ENCODE measurements around the gene GATA2. TPM values are rescaled to one million over a fixed set of nuclear protein-coding genes. Genes with fewer than 3 reads are reported as not detected.
A peak's percentile ranks its signal among the peaks of the same experiment; 100 is the strongest.

GATA2 gene
- total and polyA plus RNA-seq, 2 of the 13 experiments (the other 11 are each of a cell fraction or from before 2014, with no cell fraction given) = 3.5 to 6.2 TPM

DNA sequence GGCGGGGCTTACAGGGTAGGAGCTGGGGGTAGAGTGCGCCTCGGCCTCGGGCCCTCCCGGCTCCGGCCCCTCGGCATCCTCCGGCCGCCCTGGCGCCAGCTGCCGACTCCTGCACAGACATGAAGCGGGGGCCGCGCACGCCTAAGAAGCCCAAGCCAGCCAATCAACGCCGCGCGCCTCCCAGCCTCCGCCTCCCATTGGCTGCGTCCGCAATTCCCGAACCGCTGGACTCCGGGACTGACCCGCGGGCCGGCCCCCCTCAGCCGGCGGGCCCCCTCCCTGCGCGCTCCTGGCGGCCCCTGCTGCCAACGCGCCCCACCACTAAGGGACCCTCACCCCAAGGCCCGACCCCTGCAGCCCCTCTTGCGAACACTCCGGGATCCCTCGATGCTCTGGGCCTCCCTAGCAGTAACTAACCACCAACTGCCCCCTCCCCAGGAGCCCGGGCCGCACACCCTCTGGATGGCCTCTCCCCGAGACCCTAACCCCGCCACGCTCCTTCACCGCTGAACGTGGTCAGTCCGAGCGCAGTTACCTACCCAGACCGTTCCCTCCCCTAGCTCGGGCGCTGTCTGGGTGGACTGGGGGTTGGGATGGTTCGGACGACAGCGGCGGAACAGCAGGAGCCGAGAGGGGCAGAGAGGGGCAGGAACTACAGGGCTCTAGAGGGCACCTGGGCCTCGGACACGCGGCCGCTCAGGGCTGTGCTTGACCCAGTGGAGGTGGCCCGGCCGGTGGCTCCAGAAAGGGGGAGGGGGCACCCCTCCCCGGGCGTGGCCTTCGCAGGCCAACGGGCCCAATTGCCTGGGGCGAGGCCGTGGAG lies 5.0 kb downstream of the GATA2 start (continued):
- TF ChIP-seq, protein P1, sequence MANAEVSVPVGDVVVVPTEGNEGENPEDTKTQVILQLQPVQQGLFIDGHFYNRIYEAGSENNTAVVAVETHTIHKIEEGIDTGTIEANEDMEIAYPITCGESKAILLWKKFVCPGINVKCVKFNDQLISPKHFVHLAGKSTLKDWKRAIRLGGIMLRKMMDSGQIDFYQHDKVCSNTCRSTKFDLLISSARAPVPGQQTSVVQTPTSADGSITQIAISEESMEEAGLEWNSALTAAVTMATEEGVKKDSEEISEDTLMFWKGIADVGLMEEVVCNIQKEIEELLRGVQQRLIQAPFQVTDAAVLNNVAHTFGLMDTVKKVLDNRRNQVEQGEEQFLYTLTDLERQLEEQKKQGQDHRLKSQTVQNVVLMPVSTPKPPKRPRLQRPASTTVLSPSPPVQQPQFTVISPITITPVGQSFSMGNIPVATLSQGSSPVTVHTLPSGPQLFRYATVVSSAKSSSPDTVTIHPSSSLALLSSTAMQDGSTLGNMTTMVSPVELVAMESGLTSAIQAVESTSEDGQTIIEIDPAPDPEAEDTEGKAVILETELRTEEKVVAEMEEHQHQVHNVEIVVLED (CRISPR knock-in tag; IDR thresholded peaks at IDR 0.05; ENCODE audit: borderline replicate concordance) = no peak
- no peak for TF ChIP-seq IKZF1 (IDR thresholded peaks at IDR 0.05)
- TF ChIP-seq, protein P2, sequence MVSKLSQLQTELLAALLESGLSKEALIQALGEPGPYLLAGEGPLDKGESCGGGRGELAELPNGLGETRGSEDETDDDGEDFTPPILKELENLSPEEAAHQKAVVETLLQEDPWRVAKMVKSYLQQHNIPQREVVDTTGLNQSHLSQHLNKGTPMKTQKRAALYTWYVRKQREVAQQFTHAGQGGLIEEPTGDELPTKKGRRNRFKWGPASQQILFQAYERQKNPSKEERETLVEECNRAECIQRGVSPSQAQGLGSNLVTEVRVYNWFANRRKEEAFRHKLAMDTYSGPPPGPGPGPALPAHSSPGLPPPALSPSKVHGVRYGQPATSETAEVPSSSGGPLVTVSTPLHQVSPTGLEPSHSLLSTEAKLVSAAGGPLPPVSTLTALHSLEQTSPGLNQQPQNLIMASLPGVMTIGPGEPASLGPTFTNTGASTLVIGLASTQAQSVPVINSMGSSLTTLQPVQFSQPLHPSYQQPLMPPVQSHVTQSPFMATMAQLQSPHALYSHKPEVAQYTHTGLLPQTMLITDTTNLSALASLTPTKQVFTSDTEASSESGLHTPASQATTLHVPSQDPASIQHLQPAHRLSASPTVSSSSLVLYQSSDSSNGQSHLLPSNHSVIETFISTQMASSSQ (IDR thresholded peaks at IDR 0.05; ENCODE audit: low read depth) = no peak
- TF ChIP-seq, protein P2 (CRISPR knock-in tag; IDR thresholded peaks at IDR 0.05; ENCODE audit: borderline replicate concordance) = peak; percentile 33; the same call in 1 of the 2 replicates
- TF ChIP-seq POLR2AphosphoS2 (IDR thresholded peaks at IDR 0.05; ENCODE audit: low read depth, low read length) = no peak
- TF ChIP-seq, protein P3, sequence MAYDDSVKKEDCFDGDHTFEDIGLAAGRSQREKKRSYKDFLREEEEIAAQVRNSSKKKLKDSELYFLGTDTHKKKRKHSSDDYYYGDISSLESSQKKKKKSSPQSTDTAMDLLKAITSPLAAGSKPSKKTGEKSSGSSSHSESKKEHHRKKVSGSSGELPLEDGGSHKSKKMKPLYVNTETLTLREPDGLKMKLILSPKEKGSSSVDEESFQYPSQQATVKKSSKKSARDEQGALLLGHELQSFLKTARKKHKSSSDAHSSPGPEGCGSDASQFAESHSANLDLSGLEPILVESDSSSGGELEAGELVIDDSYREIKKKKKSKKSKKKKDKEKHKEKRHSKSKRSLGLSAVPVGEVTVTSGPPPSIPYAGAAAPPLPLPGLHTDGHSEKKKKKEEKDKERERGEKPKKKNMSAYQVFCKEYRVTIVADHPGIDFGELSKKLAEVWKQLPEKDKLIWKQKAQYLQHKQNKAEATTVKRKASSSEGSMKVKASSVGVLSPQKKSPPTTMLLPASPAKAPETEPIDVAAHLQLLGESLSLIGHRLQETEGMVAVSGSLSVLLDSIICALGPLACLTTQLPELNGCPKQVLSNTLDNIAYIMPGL (CRISPR knock-in tag; IDR thresholded peaks at IDR 0.05; ENCODE audit: borderline replicate concordance in 1 of 2, low read depth in 1 of 2) = peak in 1 of 2 experiments; percentile 61; a peak in 2 of 4 replicates
- TF ChIP-seq ZBTB38 (CRISPR knock-in tag; IDR thresholded peaks at IDR 0.05) = 0 out of 2 replicates have a peak, but pooled peaks have one; percentile 33
- TF ChIP-seq ZNF441 (CRISPR knock-in tag; IDR thresholded peaks at IDR 0.05; ENCODE audit: borderline replicate concordance) = peak; percentile 60; the same call in 1 of the 2 replicates
- no peak for TF ChIP-seq HHEX (CRISPR knock-in tag; IDR thresholded peaks at IDR 0.05)
- TF ChIP-seq, protein P4, sequence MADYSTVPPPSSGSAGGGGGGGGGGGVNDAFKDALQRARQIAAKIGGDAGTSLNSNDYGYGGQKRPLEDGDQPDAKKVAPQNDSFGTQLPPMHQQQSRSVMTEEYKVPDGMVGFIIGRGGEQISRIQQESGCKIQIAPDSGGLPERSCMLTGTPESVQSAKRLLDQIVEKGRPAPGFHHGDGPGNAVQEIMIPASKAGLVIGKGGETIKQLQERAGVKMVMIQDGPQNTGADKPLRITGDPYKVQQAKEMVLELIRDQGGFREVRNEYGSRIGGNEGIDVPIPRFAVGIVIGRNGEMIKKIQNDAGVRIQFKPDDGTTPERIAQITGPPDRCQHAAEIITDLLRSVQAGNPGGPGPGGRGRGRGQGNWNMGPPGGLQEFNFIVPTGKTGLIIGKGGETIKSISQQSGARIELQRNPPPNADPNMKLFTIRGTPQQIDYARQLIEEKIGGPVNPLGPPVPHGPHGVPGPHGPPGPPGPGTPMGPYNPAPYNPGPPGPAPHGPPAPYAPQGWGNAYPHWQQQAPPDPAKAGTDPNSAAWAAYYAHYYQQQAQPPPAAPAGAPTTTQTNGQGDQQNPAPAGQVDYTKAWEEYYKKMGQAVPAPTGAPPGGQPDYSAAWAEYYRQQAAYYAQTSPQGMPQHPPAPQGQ (CRISPR knock-in tag; IDR thresholded peaks at IDR 0.05; ENCODE audit: borderline replicate concordance) = no peak
- TF ChIP-seq RELA (CRISPR knock-in tag; IDR thresholded peaks at IDR 0.05) = no peak
- no peak; the same call in 1 of the 2 replicates for TF ChIP-seq HMG20B (CRISPR knock-in tag; conservative IDR thresholded peaks at IDR 0.05)
- peak; percentile 32; the same call in 1 of the 2 replicates for TF ChIP-seq ZNF788 (CRISPR knock-in tag; IDR thresholded peaks at IDR 0.05; ENCODE audit: borderline replicate concordance)
- no peak for TF ChIP-seq STAT5B (CRISPR knock-in tag; IDR thresholded peaks at IDR 0.05)
- TF ChIP-seq MYNN (CRISPR knock-in tag; IDR thresholded peaks at IDR 0.05; ENCODE audit: low read depth) = no peak
- TF ChIP-seq, protein P5, sequence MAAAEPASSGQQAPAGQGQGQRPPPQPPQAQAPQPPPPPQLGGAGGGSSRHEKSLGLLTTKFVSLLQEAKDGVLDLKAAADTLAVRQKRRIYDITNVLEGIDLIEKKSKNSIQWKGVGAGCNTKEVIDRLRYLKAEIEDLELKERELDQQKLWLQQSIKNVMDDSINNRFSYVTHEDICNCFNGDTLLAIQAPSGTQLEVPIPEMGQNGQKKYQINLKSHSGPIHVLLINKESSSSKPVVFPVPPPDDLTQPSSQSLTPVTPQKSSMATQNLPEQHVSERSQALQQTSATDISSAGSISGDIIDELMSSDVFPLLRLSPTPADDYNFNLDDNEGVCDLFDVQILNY (CRISPR knock-in tag; conservative IDR thresholded peaks at IDR 0.05) = no peak
